ENCODE results near the gene ZNF575. TPM values are rescaled to one million over a fixed set of nuclear protein-coding genes. Genes with fewer than 3 reads are reported as not detected.
A peak's percentile ranks its signal among the peaks of the same experiment; 100 is the strongest.

ZNF575 gene
- total and polyA plus RNA-seq, 2 experiments from 2014 or later, result 0.10 to 0.65 TPM

DNA sequence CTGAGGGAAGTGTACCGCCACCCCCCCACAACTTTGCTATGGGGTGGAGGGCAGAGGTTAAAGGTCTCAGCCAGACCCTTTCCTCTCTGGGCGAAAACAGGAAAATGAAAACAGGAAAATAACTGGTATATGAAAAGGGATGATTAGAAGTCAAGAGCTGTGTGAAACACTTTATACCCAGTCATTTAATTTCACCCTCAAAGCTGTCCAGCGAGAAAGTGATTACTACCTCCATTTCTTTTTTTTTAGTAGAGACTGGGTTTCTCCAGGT, 27.9 kb upstream of the ZNF575 start (continued):
- TF ChIP-seq ZNF462 (CRISPR knock-in tag; IDR thresholded peaks at IDR 0.05) (no peak), ZNF114 (CRISPR knock-in tag; IDR thresholded peaks at IDR 0.05) (no peak), POLR2AphosphoS5 (IDR thresholded peaks at IDR 0.05; ENCODE audit: low read depth) (no peak), EZH2phosphoT487 (IDR thresholded peaks at IDR 0.05; ENCODE audit: unreplicated experiment) (no peak), JUNB (IDR thresholded peaks at IDR 0.05; ENCODE audit: unreplicated experiment) (no peak), EZH2 (IDR thresholded peaks at IDR 0.05; ENCODE audit: low read depth, unreplicated experiment) (no peak), STAT1 (IDR thresholded peaks at IDR 0.05; ENCODE audit: unreplicated experiment) (no peak)

DNA sequence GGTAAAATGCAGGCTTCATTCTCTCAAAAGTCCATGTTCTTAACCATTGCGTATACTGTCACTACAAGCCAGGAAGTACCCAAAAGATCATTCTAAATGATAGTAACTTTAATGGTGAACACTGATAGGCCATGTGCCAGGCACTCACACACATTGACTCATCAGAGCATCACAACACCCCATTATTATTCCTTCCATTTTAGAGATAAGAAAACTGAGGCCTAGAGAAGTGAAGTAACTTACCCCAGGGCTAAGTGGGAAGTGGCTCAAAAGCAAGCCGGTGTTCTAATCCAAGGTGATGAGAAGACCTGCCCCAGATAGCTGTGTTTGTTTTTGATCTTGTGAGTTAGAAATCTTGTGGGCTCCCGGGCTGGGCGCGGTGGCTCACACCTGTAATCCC, 27.0 kb upstream of the ZNF575 start:
- no peaks in the 10 kb centered on the region for H3K9me2 ChIP-seq (ENCODE audit: insufficient read depth)
- H3K27me3 ChIP-seq (ENCODE audit: insufficient read depth), result peaks cover 22% of the 10 kb centered on the region
- H3K4me3 ChIP-seq, result no peak overlapping the region
- 0 out of 3 replicates have a peak overlapping the region, but pooled peaks have one; percentile 26 for H3K4me3 Mint-ChIP-seq
- peaks cover 4% of the 10 kb centered on the region; the same call in 1 of the 3 replicates for H3K9me3 Mint-ChIP-seq
- ATAC-seq, result no peak
- H3K27me3 Mint-ChIP-seq (ENCODE audit: insufficient read depth, low read depth, poor library complexity), result peaks cover 33% of the 10 kb centered on the region
- peaks cover 12% of the 10 kb centered on the region for H3K36me3 Mint-ChIP-seq (ENCODE audit: low read depth)
- H3K79me2 ChIP-seq (replicated peaks; ENCODE audit: insufficient read depth), result no peaks in the 10 kb centered on the region
- DNase-seq (ENCODE audit: low spot score), result no peak
- peaks cover 12% of the 10 kb centered on the region; the same call in 1 of the 2 replicates for H3K4me1 ChIP-seq (ENCODE audit: insufficient read depth)
- no peak overlapping the region for H3K27ac ChIP-seq (ENCODE audit: low read depth)
- 0 out of 2 replicates have a peak, but pooled peaks cover 5% of the 10 kb centered on the region for H3F3A ChIP-seq (replicated peaks; ENCODE audit: low read depth)
- H2AFZ ChIP-seq, result no peak overlapping the region
- peaks cover 20% of the 10 kb centered on the region for H3K4me1 Mint-ChIP-seq
- H3K36me3 ChIP-seq (ENCODE audit: insufficient read depth), result no peaks in the 10 kb centered on the region
- H3K4me2 ChIP-seq, result no peak overlapping the region
- no peak overlapping the region for H3K27ac Mint-ChIP-seq
- no peaks in the 10 kb centered on the region for H4K20me1 ChIP-seq (replicated peaks; ENCODE audit: insufficient read depth)
- TF ChIP-seq JUNB (IDR thresholded peaks at IDR 0.05; ENCODE audit: unreplicated experiment) (no peak), ZNF462 (CRISPR knock-in tag; IDR thresholded peaks at IDR 0.05) (no peak), EZH2 (IDR thresholded peaks at IDR 0.05; ENCODE audit: low read depth, unreplicated experiment) (no peak), STAT1 (IDR thresholded peaks at IDR 0.05; ENCODE audit: unreplicated experiment) (no peak)
- TF ChIP-seq, protein P1, sequence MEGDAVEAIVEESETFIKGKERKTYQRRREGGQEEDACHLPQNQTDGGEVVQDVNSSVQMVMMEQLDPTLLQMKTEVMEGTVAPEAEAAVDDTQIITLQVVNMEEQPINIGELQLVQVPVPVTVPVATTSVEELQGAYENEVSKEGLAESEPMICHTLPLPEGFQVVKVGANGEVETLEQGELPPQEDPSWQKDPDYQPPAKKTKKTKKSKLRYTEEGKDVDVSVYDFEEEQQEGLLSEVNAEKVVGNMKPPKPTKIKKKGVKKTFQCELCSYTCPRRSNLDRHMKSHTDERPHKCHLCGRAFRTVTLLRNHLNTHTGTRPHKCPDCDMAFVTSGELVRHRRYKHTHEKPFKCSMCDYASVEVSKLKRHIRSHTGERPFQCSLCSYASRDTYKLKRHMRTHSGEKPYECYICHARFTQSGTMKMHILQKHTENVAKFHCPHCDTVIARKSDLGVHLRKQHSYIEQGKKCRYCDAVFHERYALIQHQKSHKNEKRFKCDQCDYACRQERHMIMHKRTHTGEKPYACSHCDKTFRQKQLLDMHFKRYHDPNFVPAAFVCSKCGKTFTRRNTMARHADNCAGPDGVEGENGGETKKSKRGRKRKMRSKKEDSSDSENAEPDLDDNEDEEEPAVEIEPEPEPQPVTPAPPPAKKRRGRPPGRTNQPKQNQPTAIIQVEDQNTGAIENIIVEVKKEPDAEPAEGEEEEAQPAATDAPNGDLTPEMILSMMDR (conservative IDR thresholded peaks at IDR 0.05; ENCODE audit: low read depth in 2 of 2), result no peak

Data from GM23338 (cell line).